GM12875 (cell line): ENCODE measurements around the gene GLDN.

Source experiments
- H3K4me3 ChIP-seq: one replicate; pipeline ENCODE4 v1.5.1; 2011; ENCODE audit warnings: low read depth, low read length, control low read depth
- TF ChIP-seq, protein P1 (sequence below): IDR thresholded peaks from 2 replicates; pipeline ENCODE4 v1.5.1; 2011; ENCODE audit warnings: low read depth, mild to moderate bottlenecking, control low read depth, inconsistent platforms, low read length, moderate library complexity, borderline replicate concordance; ENCODE audit not compliant: insufficient read depth

GLDN gene

DNA sequence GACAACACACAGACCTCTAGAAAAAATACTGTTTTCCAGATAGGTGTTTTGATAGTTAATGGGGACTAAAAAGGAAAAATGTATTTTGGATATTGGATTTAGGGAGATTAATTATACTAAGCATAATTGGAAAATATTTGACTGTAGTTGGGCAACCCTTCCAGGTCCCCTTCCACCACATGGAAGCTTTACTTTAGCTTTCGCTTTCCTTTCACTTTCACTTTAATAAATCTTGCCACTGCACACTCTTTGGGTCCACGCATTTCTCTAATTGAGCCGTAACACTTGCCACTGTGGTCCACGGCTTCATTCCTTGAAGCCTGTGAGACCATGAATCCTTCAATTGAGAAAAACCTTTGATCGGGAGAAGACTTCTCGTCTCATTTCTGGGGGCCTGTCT, 15.5 kb downstream of the GLDN start:
- TF ChIP-seq, protein P1, sequence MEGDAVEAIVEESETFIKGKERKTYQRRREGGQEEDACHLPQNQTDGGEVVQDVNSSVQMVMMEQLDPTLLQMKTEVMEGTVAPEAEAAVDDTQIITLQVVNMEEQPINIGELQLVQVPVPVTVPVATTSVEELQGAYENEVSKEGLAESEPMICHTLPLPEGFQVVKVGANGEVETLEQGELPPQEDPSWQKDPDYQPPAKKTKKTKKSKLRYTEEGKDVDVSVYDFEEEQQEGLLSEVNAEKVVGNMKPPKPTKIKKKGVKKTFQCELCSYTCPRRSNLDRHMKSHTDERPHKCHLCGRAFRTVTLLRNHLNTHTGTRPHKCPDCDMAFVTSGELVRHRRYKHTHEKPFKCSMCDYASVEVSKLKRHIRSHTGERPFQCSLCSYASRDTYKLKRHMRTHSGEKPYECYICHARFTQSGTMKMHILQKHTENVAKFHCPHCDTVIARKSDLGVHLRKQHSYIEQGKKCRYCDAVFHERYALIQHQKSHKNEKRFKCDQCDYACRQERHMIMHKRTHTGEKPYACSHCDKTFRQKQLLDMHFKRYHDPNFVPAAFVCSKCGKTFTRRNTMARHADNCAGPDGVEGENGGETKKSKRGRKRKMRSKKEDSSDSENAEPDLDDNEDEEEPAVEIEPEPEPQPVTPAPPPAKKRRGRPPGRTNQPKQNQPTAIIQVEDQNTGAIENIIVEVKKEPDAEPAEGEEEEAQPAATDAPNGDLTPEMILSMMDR: no peak
- no peak overlapping the region for H3K4me3 ChIP-seq

DNA sequence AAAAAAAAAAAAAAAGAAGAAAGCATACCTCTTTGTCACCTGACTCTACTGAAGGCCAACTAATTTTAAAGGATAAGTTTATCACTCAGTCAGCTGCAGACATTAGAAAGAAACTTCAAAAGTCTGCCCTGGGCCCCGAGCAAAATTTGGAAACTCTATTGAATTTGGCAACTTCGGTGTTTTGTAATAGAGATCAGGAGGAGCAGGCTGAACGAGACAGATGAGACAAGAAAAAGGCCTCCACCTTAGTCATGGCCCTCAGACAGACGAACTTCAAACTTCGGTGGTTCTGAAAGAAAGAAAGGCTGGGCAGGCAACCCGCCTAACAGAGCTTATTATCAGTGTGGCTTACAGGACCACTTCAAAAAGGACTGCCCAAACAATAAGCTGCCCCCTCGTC, 18.5 kb downstream of the GLDN start:
- TF ChIP-seq, protein P1: no peak
- H3K4me3 ChIP-seq: no peak overlapping the region

DNA sequence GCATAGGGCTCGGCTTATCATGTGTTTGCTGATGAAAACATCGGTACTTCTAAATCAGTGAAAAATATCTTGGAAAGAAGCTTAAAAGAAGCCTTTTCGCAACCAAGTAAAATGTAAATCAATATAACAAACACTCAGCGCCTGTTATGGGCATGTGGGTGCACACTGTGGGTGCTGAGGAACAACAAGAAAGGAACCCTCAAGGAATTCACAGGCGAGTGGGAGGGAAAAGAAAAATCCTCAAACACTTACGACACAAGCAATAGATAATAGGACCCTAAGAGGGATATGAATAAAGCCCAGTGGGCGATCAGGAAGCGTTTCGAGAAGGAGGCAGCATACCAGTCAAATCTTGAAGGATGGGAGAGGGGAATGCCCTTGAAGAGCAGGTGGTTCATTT, 21.9 kb downstream of the GLDN start:
- H3K4me3 ChIP-seq: no peak overlapping the region

DNA sequence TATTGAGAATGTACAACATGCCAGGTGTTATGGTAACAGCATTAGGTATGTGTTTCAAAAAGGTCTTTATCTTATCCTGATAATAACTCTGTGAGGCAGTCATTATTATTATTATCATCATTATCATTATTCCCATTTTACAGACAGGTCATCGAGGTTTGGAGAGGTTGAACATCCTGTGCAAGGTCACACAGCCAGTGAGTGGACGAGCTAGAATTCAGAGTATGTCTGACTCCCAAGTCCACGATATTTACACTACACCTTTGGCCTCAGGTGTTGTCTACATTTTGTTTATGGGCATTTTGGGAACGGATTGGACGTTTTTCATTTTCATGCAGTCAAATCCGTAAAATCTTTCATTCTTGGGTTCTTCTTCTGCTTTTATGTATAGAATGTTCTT, 24.0 kb downstream of the GLDN start:
- H3K4me3 ChIP-seq: no peak overlapping the region
- TF ChIP-seq, protein P1: no peak

More for the DNA sequence above, 21.9 kb downstream of the GLDN start:
- TF ChIP-seq, protein P1: no peak

DNA sequence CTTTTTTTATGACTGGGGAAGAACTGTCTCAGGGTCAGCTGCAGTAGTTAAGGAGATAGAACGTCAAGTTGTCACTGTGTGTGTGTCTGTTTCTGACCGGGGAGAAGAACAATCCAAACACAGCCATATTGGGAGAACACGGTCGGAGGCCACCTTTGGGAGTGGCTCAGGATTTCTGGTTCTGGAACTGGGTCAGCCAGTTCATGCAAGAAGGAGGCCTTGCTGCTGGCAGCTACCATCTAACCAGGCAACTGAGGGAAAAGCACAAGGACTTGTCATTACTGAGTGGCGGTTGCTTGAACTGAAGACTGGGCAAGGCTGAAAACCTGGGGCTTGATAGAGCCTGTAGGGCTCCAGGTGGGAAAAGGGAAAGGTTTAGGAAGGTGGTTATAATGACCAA, 24.6 kb downstream of the GLDN start:
- H3K4me3 ChIP-seq: no peak overlapping the region
- TF ChIP-seq, protein P1: no peak

DNA sequence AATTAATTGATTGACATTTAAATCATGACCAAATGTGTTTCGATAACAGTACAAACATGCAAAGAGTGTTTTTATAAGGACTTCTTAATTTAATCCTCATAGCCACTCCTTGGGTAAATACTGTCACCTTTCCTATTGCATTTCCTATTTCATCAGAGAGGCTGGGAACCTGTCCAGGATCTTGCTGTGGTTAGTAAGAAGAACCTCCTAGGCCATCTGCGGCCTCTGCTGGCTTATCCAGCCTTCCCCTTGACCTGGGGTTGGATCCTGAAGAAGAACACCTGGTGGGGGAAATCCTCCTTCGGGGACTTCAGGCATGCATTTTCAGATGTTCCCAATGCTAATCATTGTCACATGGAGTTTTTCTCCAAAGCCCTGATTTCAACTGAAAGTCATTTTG, 25.5 kb downstream of the GLDN start:
- H3K4me3 ChIP-seq: no peak overlapping the region
- TF ChIP-seq, protein P1: no peak

DNA sequence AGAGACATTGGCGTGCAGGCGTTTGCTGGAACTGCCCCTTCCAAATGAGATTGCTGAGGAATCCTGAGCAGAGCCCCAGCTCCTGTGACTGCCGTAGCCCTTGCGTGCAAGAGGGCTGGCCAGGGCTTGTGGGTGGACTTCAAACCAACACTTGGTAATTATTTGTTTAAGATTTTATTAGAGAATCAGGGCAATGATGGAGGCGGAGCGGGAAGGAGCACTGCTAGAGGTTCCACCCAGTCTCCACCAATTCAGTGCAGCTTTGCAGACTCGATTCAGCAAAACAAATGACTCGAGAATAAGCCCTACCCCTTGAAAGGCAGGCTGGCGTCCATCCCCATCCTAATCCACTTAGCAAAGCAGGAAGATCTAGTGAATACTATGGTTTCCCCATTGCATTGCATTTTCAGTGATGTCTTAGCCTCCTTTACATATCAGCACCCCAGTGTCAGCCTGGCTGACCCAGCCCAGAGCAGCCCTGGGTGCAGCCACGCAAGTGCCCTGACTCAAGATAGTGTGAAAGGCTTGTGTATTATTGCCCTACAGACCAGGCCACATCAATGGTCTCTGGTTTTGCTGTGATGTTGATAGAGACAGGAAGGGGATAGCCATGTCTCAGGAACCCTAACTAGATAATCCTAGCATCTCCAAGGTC, 26.0 kb downstream of the GLDN start:
- TF ChIP-seq, protein P1: no peak

More for the DNA sequence above, 26.0 kb downstream of the GLDN start:
- H3K4me3 ChIP-seq: no peak overlapping the region
